Erythroblast (primary cell): ENCODE data around the gene CNTN4.

Experiments used
- GATA1 ChIP-seq: IDR thresholded peaks from 2 replicates; pipeline ENCODE4 v1.6.1; 2011; ENCODE audit warnings: low read depth, mild to moderate bottlenecking, control low read depth, low read length, moderate library complexity
- POLR2A ChIP-seq: IDR thresholded peaks from 2 replicates; pipeline ENCODE4 v1.6.1; 2011; ENCODE audit warnings: mild to moderate bottlenecking, low read length

- TF ChIP-seq POLR2A: no peak
- no peak for TF ChIP-seq GATA1
These were observed 469.5 kb downstream of the CNTN4 start for GRCh38 chr3:2568156-2568555.
